Prostate gland (tissue), 2 donors: ENCODE measurements around the gene STEAP3. TPM values are rescaled to one million over a fixed set of nuclear protein-coding genes. Genes with fewer than 3 reads are reported as not detected.

ENCODE experiments used
- DNase-seq: peaks from one replicate; pipeline ENCODE4 v3.0.0-alpha.2; 2019; ENCODE audit warnings: low spot score
- H3K27ac ChIP-seq, 2 donors: fragments of 200-600 bp; sonication (generic); 2 replicates each; pipeline ENCODE4 v1.5.1; 2017 to 2019
- H3K27me3 ChIP-seq: fragments of 200-600 bp; sonication (generic); replicated peaks from 2 replicates; pipeline ENCODE4 v1.5.1; 2019; ENCODE audit not compliant: insufficient read depth
- H3K36me3 ChIP-seq, 2 donors: fragments of 200-600 bp; sonication (generic); 1 replicate in 1 of 2; 2 replicates in 1 of 2; pipeline versions ENCODE4 v1.5.1 to v1.8.1; 2017 to 2019
- H3K4me1 ChIP-seq: fragments of 200-600 bp; sonication (generic); replicated peaks from 2 replicates; pipeline ENCODE4 v1.5.1; 2019
- H3K4me3 ChIP-seq, 2 donors: fragments of 200-600 bp; sonication (generic); 2 replicates each; pipeline ENCODE4 v1.5.1; 2017 to 2019
- H3K9me3 ChIP-seq: fragments of 200-600 bp; sonication (generic); 2 replicates; pipeline ENCODE4 v1.5.1; 2017
- POLR2A ChIP-seq: fragments of 450-650 bp; IDR thresholded peaks from one replicate; pipeline ENCODE4 v1.6.1; 2016; ENCODE audit warnings: antibody characterized with exemption, mild to moderate bottlenecking
- POLR2AphosphoS5 ChIP-seq: sonication (generic); formaldehyde crosslinking; IDR thresholded peaks from one replicate; pipeline ENCODE4 v1.6.1; 2017; ENCODE audit warnings: antibody characterized with exemption
- WGBS: methylation state at CpG from one replicate; pipeline ENCODE4 v1.1.5; 2018; 5-methylcytosine and 5-hydroxymethylcytosine counted together
- intact Hi-C: fragments of 100-400 bp; cut with DNase I; formaldehyde crosslinking; loops from one replicate; pipeline ENCODE4 v1.14.2; 2022
- total RNA-seq, 2 donors: library from RNA; depleted of rRNA; stranded (reverse); fragments of >200 nt; gene quantifications; one replicate each; pipeline ENCODE4 v1.1.0, GENCODE V29; 2016
- TF ChIP-seq, protein P1 (sequence below), 4 experiments: fragments of 200-600 bp in 2 of 4; fragments of 450-650 bp in 2 of 4; sonication (generic) in 2 of 4; IDR thresholded peaks; 1 replicate in 3 of 4; 2 replicates in 1 of 4; pipeline ENCODE4 v1.5.1; 2016 to 2019; ENCODE audit warnings: antibody characterized with exemption in 4 of 4, mild to moderate bottlenecking in 2 of 4, moderate library complexity in 2 of 4

STEAP3 gene
- total RNA-seq, 2 donors from 2014 or later: 15.3 to 25.1 TPM

DNA sequence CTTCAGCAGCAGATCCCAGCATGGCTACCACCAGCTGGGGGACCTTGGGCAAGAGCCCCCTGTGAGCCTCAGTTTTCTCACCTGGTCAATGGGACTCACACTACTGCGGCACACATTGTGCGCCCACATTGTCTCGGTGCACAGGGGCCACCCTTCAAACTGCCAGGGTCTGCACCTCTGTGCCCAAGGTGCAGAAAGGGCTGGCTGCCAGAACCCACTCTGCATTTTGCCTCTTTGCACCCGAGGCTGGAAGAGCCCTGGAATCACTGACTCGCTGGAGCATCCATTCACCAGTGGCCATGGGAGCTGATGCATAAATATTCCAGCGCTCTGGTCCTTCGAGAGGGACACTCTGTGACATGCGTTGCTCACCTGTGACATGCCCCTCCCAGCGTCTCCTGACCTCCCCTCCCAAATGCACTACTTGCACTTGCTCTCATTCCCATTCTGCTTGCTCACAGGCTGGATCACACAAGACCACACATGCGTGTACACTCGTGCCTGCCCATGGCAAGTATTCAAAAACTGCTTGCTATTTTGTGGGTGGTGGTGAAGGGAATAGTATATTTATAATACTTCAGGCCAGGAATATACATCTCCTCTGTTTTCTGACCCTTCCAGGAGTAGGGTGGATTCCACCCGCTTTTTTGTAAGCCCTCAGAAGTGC is 46.3 kb upstream of the STEAP3 start:
- intact Hi-C loops: no loop called here
- Histone ChIP-seq H3K27ac (no peak overlapping the region), H3K27me3 (no peaks in the 10 kb centered on the region), H3K4me3 (no peak overlapping the region), H3K9me3 (no peaks in the 10 kb centered on the region), H3K36me3 (no peaks in the 10 kb centered on the region), H3K4me1 (no peaks in the 10 kb centered on the region)
- 80% methylated on average over 12 of the region's 12 CpGs for WGBS
- DNase-seq: no peak
- TF ChIP-seq, protein P1, sequence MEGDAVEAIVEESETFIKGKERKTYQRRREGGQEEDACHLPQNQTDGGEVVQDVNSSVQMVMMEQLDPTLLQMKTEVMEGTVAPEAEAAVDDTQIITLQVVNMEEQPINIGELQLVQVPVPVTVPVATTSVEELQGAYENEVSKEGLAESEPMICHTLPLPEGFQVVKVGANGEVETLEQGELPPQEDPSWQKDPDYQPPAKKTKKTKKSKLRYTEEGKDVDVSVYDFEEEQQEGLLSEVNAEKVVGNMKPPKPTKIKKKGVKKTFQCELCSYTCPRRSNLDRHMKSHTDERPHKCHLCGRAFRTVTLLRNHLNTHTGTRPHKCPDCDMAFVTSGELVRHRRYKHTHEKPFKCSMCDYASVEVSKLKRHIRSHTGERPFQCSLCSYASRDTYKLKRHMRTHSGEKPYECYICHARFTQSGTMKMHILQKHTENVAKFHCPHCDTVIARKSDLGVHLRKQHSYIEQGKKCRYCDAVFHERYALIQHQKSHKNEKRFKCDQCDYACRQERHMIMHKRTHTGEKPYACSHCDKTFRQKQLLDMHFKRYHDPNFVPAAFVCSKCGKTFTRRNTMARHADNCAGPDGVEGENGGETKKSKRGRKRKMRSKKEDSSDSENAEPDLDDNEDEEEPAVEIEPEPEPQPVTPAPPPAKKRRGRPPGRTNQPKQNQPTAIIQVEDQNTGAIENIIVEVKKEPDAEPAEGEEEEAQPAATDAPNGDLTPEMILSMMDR (IDR thresholded peaks at IDR 0.05): no peak
- TF ChIP-seq POLR2AphosphoS5 (no peak), POLR2A (no peak)

- TF ChIP-seq POLR2AphosphoS5: no peak
- TF ChIP-seq, protein P1 (IDR thresholded peaks at IDR 0.05): no peak
- no peak for TF ChIP-seq POLR2A
- Histone ChIP-seq H3K27ac (no peak overlapping the region), H3K4me1 (no peaks in the 10 kb centered on the region), H3K4me3 (no peak overlapping the region), H3K9me3 (no peaks in the 10 kb centered on the region), H3K27me3 (no peaks in the 10 kb centered on the region), H3K36me3 (no peaks in the 10 kb centered on the region)
- intact Hi-C loops: no loop called here
- no peak for DNase-seq
- WGBS: 55% methylated on average over 4 of the region's 4 CpGs
Measured at GRCh38 chr2:119177838-119178190, 45.8 kb upstream of the STEAP3 start.

GRCh38 chr2:119178776-119179175 is 44.9 kb upstream of the STEAP3 start:
- TF ChIP-seq, protein P1 (IDR thresholded peaks at IDR 0.05): no peak
- TF ChIP-seq POLR2AphosphoS5: no peak
- no peak for TF ChIP-seq POLR2A
- WGBS: 87% methylated on average over 6 of the region's 6 CpGs
- Histone ChIP-seq H3K4me1 (no peaks in the 10 kb centered on the region), H3K27ac (no peak overlapping the region), H3K27me3 (no peaks in the 10 kb centered on the region), H3K9me3 (no peaks in the 10 kb centered on the region), H3K4me3 (no peak overlapping the region), H3K36me3 (no peaks in the 10 kb centered on the region)
- intact Hi-C loops: no loop called here
- DNase-seq: no peak

GRCh38 chr2:119179202-119179601 is 44.4 kb upstream of the STEAP3 start:
- 58% methylated on average over 2 of the region's 2 CpGs for WGBS
- DNase-seq: peak; percentile 18
- intact Hi-C loops: no loop called here
- Histone ChIP-seq H3K36me3 (no peaks in the 10 kb centered on the region), H3K27ac (no peak overlapping the region), H3K4me1 (no peaks in the 10 kb centered on the region), H3K4me3 (no peak overlapping the region), H3K27me3 (no peaks in the 10 kb centered on the region), H3K9me3 (no peaks in the 10 kb centered on the region)
- TF ChIP-seq POLR2AphosphoS5 (no peak), POLR2A (no peak)
- TF ChIP-seq, protein P1 (IDR thresholded peaks at IDR 0.05): no peak

DNA sequence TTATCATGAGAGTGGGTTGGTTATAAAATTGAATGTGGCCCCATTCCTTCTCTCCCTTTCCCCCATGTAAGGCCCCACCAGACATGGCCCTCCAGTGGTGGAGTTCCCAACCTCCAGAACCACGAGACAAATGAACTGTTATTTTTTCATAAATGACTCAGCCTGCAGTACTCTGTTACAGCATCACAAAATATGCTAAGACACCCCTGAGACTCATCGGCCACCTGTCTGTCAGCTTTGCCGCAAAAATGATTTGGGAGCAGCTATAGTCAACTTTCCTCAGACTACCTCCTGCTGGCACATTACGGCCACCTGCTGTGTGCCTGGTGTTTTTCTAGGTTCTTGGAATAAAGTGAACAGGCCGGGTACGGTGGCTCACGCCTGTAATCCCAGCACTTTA is 43.6 kb upstream of the STEAP3 start:
- Histone ChIP-seq H3K4me3 (no peak overlapping the region), H3K27me3 (no peaks in the 10 kb centered on the region), H3K36me3 (no peaks in the 10 kb centered on the region), H3K27ac (no peak overlapping the region), H3K9me3 (no peaks in the 10 kb centered on the region), H3K4me1 (no peaks in the 10 kb centered on the region)
- no peak for DNase-seq
- WGBS: 90% methylated on average over 7 of the region's 7 CpGs
- intact Hi-C loops: no loop called here
- TF ChIP-seq, protein P1 (IDR thresholded peaks at IDR 0.05): no peak
- TF ChIP-seq POLR2AphosphoS5: no peak
- TF ChIP-seq POLR2A: no peak
